Fibroblast of lung (primary cell): ENCODE measurements around the gene GID8. TPM values are rescaled to one million over a fixed set of nuclear protein-coding genes. Genes with fewer than 3 reads are reported as not detected.

Experiments used
- DNase-seq, 2 donors: peaks; one replicate each; pipeline versions ENCODE4 v3.0.0 to v3.0.0-alpha.2; 2010; ENCODE audit warnings: low read depth in 2 of 2
- H2AFZ ChIP-seq: 2 replicates; pipeline ENCODE4 v1.5.1; 2012; ENCODE audit warnings: low read length, control low read depth, inconsistent platforms
- H3K27ac ChIP-seq: 2 replicates; pipeline ENCODE4 v1.5.1; 2011; ENCODE audit warnings: low read length, control low read depth; ENCODE audit not compliant: insufficient read depth
- H3K27me3 ChIP-seq: 2 replicates; pipeline ENCODE4 v1.5.1; 2011; ENCODE audit warnings: mild to moderate bottlenecking, low read length; ENCODE audit not compliant: control insufficient read depth, insufficient read depth
- H3K36me3 ChIP-seq: 2 replicates; pipeline ENCODE4 v1.5.1; 2011; ENCODE audit warnings: low read length; ENCODE audit not compliant: control insufficient read depth, insufficient read depth
- H3K4me1 ChIP-seq: 2 replicates; pipeline ENCODE4 v1.5.1; 2011; ENCODE audit warnings: low read length; ENCODE audit not compliant: control insufficient read depth, insufficient read depth; ENCODE audit errors: extremely low read depth
- H3K4me2 ChIP-seq: 2 replicates; pipeline ENCODE4 v1.5.1; 2011; ENCODE audit warnings: low read length, control low read depth; ENCODE audit not compliant: insufficient read depth; ENCODE audit errors: extremely low read depth
- H3K4me3 ChIP-seq, 4 experiments: fragments of 200-600 bp in 1 of 4; sonication (generic) in 1 of 4; replicated peaks in 1 of 4; 2 replicates each; pipeline ENCODE4 v1.5.1; 2011 to 2016; ENCODE audit warnings: low read length in 4 of 4, low read depth in 3 of 4, mild to moderate bottlenecking in 3 of 4, control low read depth in 2 of 4, inconsistent platforms in 1 of 4, mixed read lengths in 1 of 4; ENCODE audit not compliant: insufficient read depth in 1 of 4; ENCODE audit errors: control extremely low read depth in 1 of 4
- H3K79me2 ChIP-seq: 2 replicates; pipeline ENCODE4 v1.5.1; 2012; ENCODE audit warnings: mild to moderate bottlenecking, low read length, inconsistent platforms; ENCODE audit not compliant: control insufficient read depth, insufficient read depth
- H3K9ac ChIP-seq: 2 replicates; pipeline ENCODE4 v1.5.1; 2011; ENCODE audit warnings: mild to moderate bottlenecking, low read length, control low read depth; ENCODE audit not compliant: insufficient read depth
- H3K9me3 ChIP-seq: 2 replicates; pipeline ENCODE4 v1.5.1; 2012; ENCODE audit warnings: low read depth, low read length; ENCODE audit not compliant: control insufficient read depth, insufficient read depth
- H4K20me1 ChIP-seq: 2 replicates; pipeline ENCODE4 v1.5.1; 2011; ENCODE audit warnings: low read length; ENCODE audit not compliant: control insufficient read depth, insufficient read depth; ENCODE audit errors: extremely low read depth
- EZH2 ChIP-seq: IDR thresholded peaks from 2 replicates; pipeline ENCODE4 v1.5.1; 2012; ENCODE audit warnings: low read length, control low read depth, mild to moderate bottlenecking; ENCODE audit errors: missing control alignments
- polyA plus RNA-seq, 2 donors: library from polyadenylated mRNA; depleted of rRNA in 1 of 2; stranded (reverse) in 1 of 2; unstranded in 1 of 2; fragments of >200 nt; gene quantifications; 2 replicates each; pipeline ENCODE4 v1.2.1, GENCODE V29; 2011 to 2012; ENCODE audit warnings: missing spikeins in 1 of 2
- total RNA-seq: library from RNA; depleted of rRNA; stranded (reverse); fragments of >200 nt; gene quantifications from 2 replicates; pipeline ENCODE4 v1.2.1, GENCODE V29; 2014
- TF ChIP-seq, protein P1 (sequence below), 2 donors: IDR thresholded peaks in 1 of 2; conservative IDR thresholded peaks in 1 of 2; 1 replicate in 1 of 2; 2 replicates in 1 of 2; pipeline ENCODE4 v1.5.1; 2011 to 2012; ENCODE audit warnings: low read length in 2 of 2, control low read depth in 1 of 2, inconsistent platforms in 1 of 2, low read depth in 1 of 2, mild to moderate bottlenecking in 1 of 2

The GID8 gene
- total and polyA plus RNA-seq, 2 donors (not counting 1 experiment from before 2014, with no cell fraction given) = 23.0 to 33.9 TPM

DNA sequence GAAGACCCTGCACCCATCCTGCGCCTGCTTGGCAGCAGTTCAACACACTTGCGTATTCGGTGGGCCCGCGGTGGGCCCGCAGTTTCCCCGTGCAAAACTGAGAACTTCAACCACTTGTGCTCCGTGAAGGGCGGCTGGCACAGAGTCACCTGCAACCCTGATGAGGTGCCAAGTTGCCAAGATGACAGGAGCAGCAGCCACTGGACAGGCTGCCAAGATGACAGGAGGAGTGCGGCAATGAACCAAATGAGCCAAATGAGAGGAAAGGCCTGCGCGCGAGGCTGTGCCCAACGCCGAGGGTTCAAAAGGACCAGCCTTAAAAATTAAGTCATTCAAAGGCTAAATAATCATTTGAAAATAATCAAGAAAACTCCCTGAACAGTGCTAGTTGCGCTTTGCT is 31.7 kb upstream of the GID8 start:
- Histone ChIP-seq H3K4me1 (peaks cover 6% of the 10 kb centered on the region), H3K27ac (no peak overlapping the region), H3K36me3 (peaks cover 52% of the 10 kb centered on the region), H3K9ac (no peak overlapping the region), H2AFZ (no peak overlapping the region), H3K27me3 (no peaks in the 10 kb centered on the region), H3K79me2 (peaks cover 41% of the 10 kb centered on the region), H3K4me3 (no peak overlapping the region), H3K9me3 (no peaks in the 10 kb centered on the region), H4K20me1 (no peaks in the 10 kb centered on the region), H3K4me2 (no peak overlapping the region)
- no peak for TF ChIP-seq EZH2
- TF ChIP-seq, protein P1, sequence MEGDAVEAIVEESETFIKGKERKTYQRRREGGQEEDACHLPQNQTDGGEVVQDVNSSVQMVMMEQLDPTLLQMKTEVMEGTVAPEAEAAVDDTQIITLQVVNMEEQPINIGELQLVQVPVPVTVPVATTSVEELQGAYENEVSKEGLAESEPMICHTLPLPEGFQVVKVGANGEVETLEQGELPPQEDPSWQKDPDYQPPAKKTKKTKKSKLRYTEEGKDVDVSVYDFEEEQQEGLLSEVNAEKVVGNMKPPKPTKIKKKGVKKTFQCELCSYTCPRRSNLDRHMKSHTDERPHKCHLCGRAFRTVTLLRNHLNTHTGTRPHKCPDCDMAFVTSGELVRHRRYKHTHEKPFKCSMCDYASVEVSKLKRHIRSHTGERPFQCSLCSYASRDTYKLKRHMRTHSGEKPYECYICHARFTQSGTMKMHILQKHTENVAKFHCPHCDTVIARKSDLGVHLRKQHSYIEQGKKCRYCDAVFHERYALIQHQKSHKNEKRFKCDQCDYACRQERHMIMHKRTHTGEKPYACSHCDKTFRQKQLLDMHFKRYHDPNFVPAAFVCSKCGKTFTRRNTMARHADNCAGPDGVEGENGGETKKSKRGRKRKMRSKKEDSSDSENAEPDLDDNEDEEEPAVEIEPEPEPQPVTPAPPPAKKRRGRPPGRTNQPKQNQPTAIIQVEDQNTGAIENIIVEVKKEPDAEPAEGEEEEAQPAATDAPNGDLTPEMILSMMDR (conservative IDR thresholded peaks at IDR 0.05 in 1 of 2, IDR thresholded peaks at IDR 0.05 in 1 of 2; ENCODE audit: low read depth in 1 of 2, low read length in 2 of 2) = no peak
- no peak for DNase-seq

GRCh38 chr20:62906647-62907375 is 31.1 kb upstream of the GID8 start:
- Histone ChIP-seq H3K4me2 (no peak overlapping the region), H4K20me1 (no peaks in the 10 kb centered on the region), H3K79me2 (peaks cover 47% of the 10 kb centered on the region), H3K4me3 (no peak overlapping the region), H3K36me3 (peaks cover 54% of the 10 kb centered on the region), H3K27me3 (no peaks in the 10 kb centered on the region), H3K9me3 (no peaks in the 10 kb centered on the region), H3K9ac (no peak overlapping the region), H3K4me1 (peaks cover 6% of the 10 kb centered on the region), H3K27ac (no peak overlapping the region), H2AFZ (no peak overlapping the region)
- DNase-seq = no peak
- TF ChIP-seq, protein P1 (conservative IDR thresholded peaks at IDR 0.05 in 1 of 2, IDR thresholded peaks at IDR 0.05 in 1 of 2; ENCODE audit: low read depth in 1 of 2, low read length in 2 of 2) = no peak

GRCh38 chr20:62907384-62908317 is 30.3 kb upstream of the GID8 start:
- Histone ChIP-seq H3K4me2 (no peak overlapping the region), H2AFZ (no peak overlapping the region), H3K4me1 (peaks cover 6% of the 10 kb centered on the region), H3K27me3 (no peaks in the 10 kb centered on the region), H3K4me3 (no peak overlapping the region), H3K27ac (no peak overlapping the region), H4K20me1 (no peaks in the 10 kb centered on the region), H3K36me3 (peaks cover 54% of the 10 kb centered on the region), H3K79me2 (peaks cover 52% of the 10 kb centered on the region), H3K9me3 (no peaks in the 10 kb centered on the region), H3K9ac (no peak overlapping the region)
- TF ChIP-seq EZH2 = no peak
- TF ChIP-seq, protein P1 (conservative IDR thresholded peaks at IDR 0.05 in 1 of 2, IDR thresholded peaks at IDR 0.05 in 1 of 2; ENCODE audit: low read depth in 1 of 2, low read length in 2 of 2) = peak; percentile 6 to 56
- peak in 1 of 2 donors; percentile 45 for DNase-seq
